Activated T-cell treated with anti-CD3 and anti-CD28 coated beads, Interleukin-2, amount 50 U/mL, for 72 hours (primary cell): ENCODE data around the gene COQ10A. TPM values are rescaled to one million over a fixed set of nuclear protein-coding genes. Genes with fewer than 3 reads are reported as not detected.
A peak's percentile ranks its signal among the peaks of the same experiment; 100 is the strongest.
"Not testable (repeated sequence)": the region's sequence is repeated elsewhere in the genome, so short reads cannot be mapped to it uniquely, and the experiment has no call there.

Experiments used
- ATAC-seq, 2 donors: fragments of 150-1000 bp; cut with Tn5 transposase; replicated peaks in 1 of 2; 2 replicates each; pipeline ENCODE4 v1.10.0; 2021; ENCODE audit warnings: moderate library complexity in 2 of 2, mild to moderate bottlenecking in 1 of 2
- DNase-seq, 2 donors: peaks; one replicate each; pipeline ENCODE4 v3.0.0; 2021 to 2022; ENCODE audit warnings: mixed read lengths in 1 of 2
- H3K27ac Mint-ChIP-seq: one replicate; pipeline ENCODE4 v1.8.0; 2022; ENCODE audit warnings: mild to moderate bottlenecking, moderate library complexity, mixed read lengths
- H3K27me3 Mint-ChIP-seq: one replicate; pipeline ENCODE4 v1.8.0; 2022; ENCODE audit warnings: low read depth, mixed read lengths
- H3K36me3 Mint-ChIP-seq, 2 donors: one replicate each; pipeline ENCODE4 v1.8.0; 2022; ENCODE audit warnings: mixed read lengths in 2 of 2, mild to moderate bottlenecking in 1 of 2; ENCODE audit not compliant: insufficient read depth in 2 of 2
- H3K4me1 Mint-ChIP-seq: one replicate; pipeline ENCODE4 v1.8.0; 2022; ENCODE audit warnings: low read depth, mixed read lengths
- H3K4me3 Mint-ChIP-seq, 2 donors: one replicate each; pipeline ENCODE4 v1.8.0; 2022; ENCODE audit warnings: mild to moderate bottlenecking in 2 of 2, mixed read lengths in 2 of 2, moderate library complexity in 2 of 2
- H3K9me3 Mint-ChIP-seq, 2 donors: one replicate each; pipeline ENCODE4 v1.8.0; 2022; ENCODE audit warnings: mixed read lengths in 2 of 2
- total RNA-seq, 2 donors: library from RNA; stranded (reverse); gene quantifications; one replicate each; pipeline ENCODE4 v1.2.3, GENCODE V29; 2022

COQ10A gene
- total RNA-seq, 2 donors from 2014 or later = 5.9 to 7.3 TPM

DNA sequence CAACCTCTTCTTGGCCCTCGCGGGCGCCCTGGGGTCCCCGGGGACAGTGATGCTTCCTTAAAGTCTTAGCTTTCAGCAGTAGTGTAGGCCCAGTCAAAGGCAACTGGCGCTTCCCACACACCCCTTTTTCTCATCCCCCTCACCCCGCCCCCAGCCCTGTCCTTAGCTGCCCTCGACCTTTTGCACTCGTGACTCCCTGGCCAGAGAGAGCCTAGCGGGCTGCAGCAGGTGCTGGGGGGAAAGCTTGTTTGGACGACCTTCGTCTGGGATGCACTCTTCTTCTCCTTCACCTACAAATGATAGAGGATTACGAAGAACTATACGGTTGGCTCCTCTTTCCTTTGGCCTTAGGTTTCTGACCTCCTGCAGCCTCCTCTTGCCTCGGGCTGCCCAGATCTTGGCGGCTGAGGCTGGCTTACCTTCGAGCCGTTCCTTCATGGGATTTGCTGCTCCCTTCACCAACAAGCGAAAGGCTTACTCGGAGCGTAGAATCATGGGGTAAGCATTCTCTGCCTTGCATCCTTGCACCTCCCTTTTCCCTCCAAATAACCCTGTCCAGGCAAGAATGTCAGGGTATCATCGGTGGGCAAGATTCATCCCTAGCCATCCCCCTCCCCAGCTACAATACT is 815 bp downstream of the COQ10A start:
- Mint-ChIP-seq H3K4me1 (peaks cover 16% of the 10 kb centered on the region), H3K9me3 (no peaks in the 10 kb centered on the region), H3K36me3 (peaks cover 3% of the 10 kb centered on the region in 2 donors), H3K27me3 (no peaks in the 10 kb centered on the region), H3K27ac (peak overlapping the region; percentile 67), H3K4me3 (peak overlapping the region; percentile 97 to 98)
- DNase-seq (no peak), ATAC-seq (no peak)

GRCh38 chr12:56271031-56271430 is 4.3 kb downstream of the COQ10A start:
- ATAC-seq = no peak
- Mint-ChIP-seq H3K4me3 (no peak overlapping the region), H3K9me3 (no peaks in the 10 kb centered on the region), H3K4me1 (peaks cover 16% of the 10 kb centered on the region), H3K27ac (peak overlapping the region; percentile 71), H3K36me3 (peaks cover 6 to 20% of the 10 kb centered on the region in 2 donors), H3K27me3 (no peaks in the 10 kb centered on the region)
- DNase-seq = no peak

- ATAC-seq = not testable (repeated sequence)
Observed at GRCh38 chr12:56272468-56272867, 5.7 kb downstream of the COQ10A start.

GRCh38 chr12:56274299-56274698 is 7.6 kb downstream of the COQ10A start:
- peaks cover 6 to 24% of the 10 kb centered on the region in 2 donors for H3K36me3 Mint-ChIP-seq
- no peaks in the 10 kb centered on the region for H3K27me3 Mint-ChIP-seq

More at GRCh38 chr12:56272468-56272867, 5.7 kb downstream of the COQ10A start:
- not testable (repeated sequence) for H3K4me3 Mint-ChIP-seq, H3K9me3 Mint-ChIP-seq, DNase-seq, H3K27me3 Mint-ChIP-seq, H3K27ac Mint-ChIP-seq, H3K4me1 Mint-ChIP-seq
- H3K36me3 Mint-ChIP-seq = peaks cover 6 to 21% of the 10 kb centered on the region in 2 donors

DNA sequence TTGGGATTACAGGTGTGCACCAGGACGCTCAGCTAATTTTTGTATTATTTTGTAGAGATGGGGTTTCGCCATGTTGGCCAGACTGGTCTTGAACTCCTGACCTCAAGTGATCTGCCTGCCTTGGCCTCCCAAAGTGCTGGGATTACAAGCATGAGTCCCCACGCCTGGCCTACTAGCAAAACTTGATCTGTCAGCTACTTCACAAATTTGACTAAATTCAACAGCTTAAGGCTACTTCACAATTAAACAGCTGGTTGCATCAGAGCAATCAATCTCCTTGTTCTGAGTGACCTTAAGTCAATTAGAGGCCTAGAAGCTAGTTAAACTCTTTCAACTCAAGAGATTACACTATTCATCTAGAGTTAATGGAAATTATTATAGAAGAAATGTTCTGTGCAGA is 12.2 kb downstream of the COQ10A start:
- no peak overlapping the region for H3K27ac Mint-ChIP-seq
- no peaks in the 10 kb centered on the region for H3K9me3 Mint-ChIP-seq
- peaks cover 12 to 33% of the 10 kb centered on the region in 2 donors for H3K36me3 Mint-ChIP-seq
- no peak overlapping the region for H3K4me3 Mint-ChIP-seq
- H3K4me1 Mint-ChIP-seq = no peaks in the 10 kb centered on the region
- no peak for ATAC-seq
- H3K27me3 Mint-ChIP-seq = no peaks in the 10 kb centered on the region
- DNase-seq = no peak

More at GRCh38 chr12:56274299-56274698, 7.6 kb downstream of the COQ10A start:
- Mint-ChIP-seq H3K27ac (no peak overlapping the region), H3K4me3 (no peak overlapping the region), H3K9me3 (no peaks in the 10 kb centered on the region), H3K4me1 (no peaks in the 10 kb centered on the region)
- ATAC-seq (no peak), DNase-seq (no peak)

- H3K36me3 Mint-ChIP-seq = peaks cover 14 to 32% of the 10 kb centered on the region in 2 donors
- peak overlapping the region; percentile 16 for H3K27ac Mint-ChIP-seq
- H3K4me1 Mint-ChIP-seq = no peaks in the 10 kb centered on the region
- H3K9me3 Mint-ChIP-seq = no peaks in the 10 kb centered on the region
- no peak overlapping the region for H3K4me3 Mint-ChIP-seq
- ATAC-seq = no peak
- DNase-seq = no peak
- no peaks in the 10 kb centered on the region for H3K27me3 Mint-ChIP-seq
Observed at GRCh38 chr12:56280849-56281248, 14.1 kb downstream of the COQ10A start.

GRCh38 chr12:56282030-56282429 is 15.3 kb downstream of the COQ10A start:
- DNase-seq (no peak), ATAC-seq (no peak)
- H3K4me1 Mint-ChIP-seq = no peaks in the 10 kb centered on the region
- H3K27ac Mint-ChIP-seq = peak overlapping the region; percentile 71
- H3K27me3 Mint-ChIP-seq = no peaks in the 10 kb centered on the region
- no peak overlapping the region for H3K4me3 Mint-ChIP-seq
- peaks cover 13 to 30% of the 10 kb centered on the region in 2 donors for H3K36me3 Mint-ChIP-seq
- H3K9me3 Mint-ChIP-seq = no peaks in the 10 kb centered on the region

- Mint-ChIP-seq H3K4me3 (no peak overlapping the region), H3K36me3 (peaks cover 13 to 30% of the 10 kb centered on the region in 2 donors), H3K4me1 (no peaks in the 10 kb centered on the region), H3K27ac (no peak overlapping the region), H3K9me3 (no peaks in the 10 kb centered on the region), H3K27me3 (no peaks in the 10 kb centered on the region)
- ATAC-seq = no peak
- no peak for DNase-seq
Observed at GRCh38 chr12:56282579-56282978, 15.8 kb downstream of the COQ10A start.

GRCh38 chr12:56284263-56284662 is 17.5 kb downstream of the COQ10A start:
- H3K27me3 Mint-ChIP-seq, DNase-seq, H3K4me3 Mint-ChIP-seq, H3K4me1 Mint-ChIP-seq, H3K27ac Mint-ChIP-seq, ATAC-seq, H3K9me3 Mint-ChIP-seq: not testable (repeated sequence)
- peaks cover 13 to 27% of the 10 kb centered on the region in 2 donors for H3K36me3 Mint-ChIP-seq

DNA sequence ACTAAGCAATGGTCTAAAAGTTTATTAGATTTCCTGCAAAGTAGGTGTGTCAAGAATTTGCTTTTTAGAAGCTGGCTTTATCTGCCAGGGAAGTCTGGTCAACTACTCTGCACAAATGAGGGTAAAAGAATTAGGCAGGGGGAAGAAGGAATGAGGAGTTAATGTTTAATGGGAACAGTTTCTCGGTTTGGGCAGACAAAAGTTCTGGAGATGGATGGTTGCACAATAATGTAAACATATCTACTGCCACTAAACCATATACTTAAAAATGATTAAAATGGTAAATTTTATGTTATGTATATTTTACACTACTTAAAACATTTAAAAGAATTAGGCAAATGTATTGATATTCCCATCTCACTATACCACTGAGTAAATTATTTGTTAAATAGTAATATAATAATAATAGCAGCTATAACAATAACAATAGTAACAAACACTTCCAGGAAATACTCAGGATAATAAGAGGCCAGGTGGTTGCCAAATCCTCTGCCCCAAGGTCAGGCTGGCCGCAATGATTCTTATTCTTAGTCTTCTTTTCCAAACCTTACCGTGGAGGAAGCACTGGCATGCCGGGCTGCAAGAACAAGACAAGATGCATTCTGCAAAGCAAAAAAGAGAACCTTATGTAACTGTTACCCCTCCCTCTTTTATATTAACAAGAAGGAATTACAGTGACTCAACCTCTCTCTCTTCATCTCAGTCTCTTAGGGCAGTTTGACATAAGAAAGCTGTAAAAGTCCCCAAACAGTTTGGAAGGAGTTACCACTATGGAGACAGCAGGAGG is 19.5 kb downstream of the COQ10A start:
- Mint-ChIP-seq H3K36me3 (peaks cover 12 to 29% of the 10 kb centered on the region in 2 donors), H3K4me3 (no peak overlapping the region), H3K9me3 (no peaks in the 10 kb centered on the region), H3K4me1 (peaks cover 14% of the 10 kb centered on the region), H3K27ac (no peak overlapping the region), H3K27me3 (no peaks in the 10 kb centered on the region)
- no peak for DNase-seq
- no peak for ATAC-seq

- Mint-ChIP-seq H3K36me3 (peaks cover 4 to 17% of the 10 kb centered on the region in 2 donors), H3K4me1 (peaks cover 35% of the 10 kb centered on the region), H3K9me3 (no peaks in the 10 kb centered on the region), H3K4me3 (no peak overlapping the region), H3K27me3 (no peaks in the 10 kb centered on the region), H3K27ac (peak overlapping the region; percentile 33)
- no peak for DNase-seq
- no peak for ATAC-seq
Observed at GRCh38 chr12:56288705-56289387, 22.1 kb downstream of the COQ10A start.

DNA sequence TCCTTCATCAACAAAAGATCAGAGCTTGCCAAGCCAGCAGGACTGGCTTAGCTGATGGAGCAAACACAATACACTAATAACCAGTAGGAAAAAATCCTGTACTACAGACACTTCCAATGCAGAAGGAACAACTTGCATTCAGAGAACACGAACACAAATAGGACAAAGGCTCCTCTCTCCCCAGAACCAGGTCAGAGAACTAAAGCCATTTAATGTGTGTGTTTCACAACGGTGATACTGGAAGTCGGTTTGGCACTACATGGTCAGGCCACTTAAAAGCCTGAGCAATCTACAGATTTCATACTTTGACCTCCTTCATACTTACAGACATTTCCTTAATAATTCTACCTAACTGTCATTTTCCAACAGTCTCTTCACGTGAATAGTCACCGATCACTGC is 27.1 kb downstream of the COQ10A start:
- H3K27me3 Mint-ChIP-seq = no peaks in the 10 kb centered on the region
- no peak overlapping the region for H3K4me3 Mint-ChIP-seq
- H3K9me3 Mint-ChIP-seq = no peaks in the 10 kb centered on the region
- DNase-seq (no peak), ATAC-seq (no peak)
- H3K4me1 Mint-ChIP-seq = peaks cover 65% of the 10 kb centered on the region
- H3K27ac Mint-ChIP-seq = peak overlapping the region; percentile 16
- peaks cover 4 to 18% of the 10 kb centered on the region in 2 donors for H3K36me3 Mint-ChIP-seq

GRCh38 chr12:56296295-56296694 is 29.6 kb downstream of the COQ10A start:
- Mint-ChIP-seq H3K36me3 (peaks cover 4 to 16% of the 10 kb centered on the region in 2 donors), H3K4me3 (peak overlapping the region in 1 of 2 donors; percentile 4), H3K27me3 (no peaks in the 10 kb centered on the region), H3K27ac (no peak overlapping the region), H3K9me3 (no peaks in the 10 kb centered on the region), H3K4me1 (peaks cover 66% of the 10 kb centered on the region)
- ATAC-seq (no peak), DNase-seq (no peak)
